SK-N-MC (cell line): ENCODE measurements around the gene CFAP57.

ENCODE experiments used
- FOXP2 ChIP-seq: optimal IDR thresholded peaks from 2 replicates; pipeline ENCODE3; 2011; ENCODE audit warnings: mild to moderate bottlenecking, moderate library complexity; ENCODE audit not compliant: insufficient read depth; ENCODE audit errors: extremely low read length, control extremely low read depth
- POLR2AphosphoS5 ChIP-seq: IDR thresholded peaks from 2 replicates; pipeline ENCODE4 v1.6.1; 2012; ENCODE audit warnings: mild to moderate bottlenecking, low read depth, low read length, borderline replicate concordance

DNA sequence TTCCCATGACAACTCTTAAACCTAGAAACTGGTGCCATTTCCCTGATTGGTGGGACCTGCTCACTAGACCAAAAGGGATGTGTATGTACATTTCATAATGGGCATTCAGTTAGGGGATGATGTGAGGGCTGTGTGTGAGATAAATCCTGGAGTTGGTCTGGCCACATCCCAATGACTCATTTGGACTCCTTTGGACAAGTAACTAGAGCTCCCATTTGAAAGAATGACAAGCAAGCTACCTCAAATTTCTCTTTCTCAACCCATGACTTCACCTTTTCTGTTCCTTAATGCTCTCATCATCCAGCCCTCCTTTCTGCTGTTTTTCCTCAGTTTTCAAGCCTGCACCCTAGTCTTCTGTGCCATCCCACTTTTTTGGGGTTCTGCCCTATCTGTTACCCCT, 27.9 kb upstream of the CFAP57 start:
- no peak for TF ChIP-seq POLR2AphosphoS5
- TF ChIP-seq FOXP2, result no peak
